ENCODE results near the gene SGSH.
"Not testable (repeated sequence)": the region's sequence is repeated elsewhere in the genome, so short reads cannot be mapped to it uniquely, and the experiment has no call there.

The SGSH gene

GRCh38 chr17:80253631-80254395, 33.7 kb upstream of the SGSH start:
- DNase-seq = no peak

- DNase-seq = peak; percentile 94
These were observed 32.7 kb upstream of the SGSH start for GRCh38 chr17:80252871-80253270.

- DNase-seq = no peak
These were observed 31.8 kb upstream of the SGSH start for GRCh38 chr17:80251966-80252365.

GRCh38 chr17:80248894-80249710, 29.0 kb upstream of the SGSH start:
- no peak for DNase-seq

GRCh38 chr17:80248001-80248893, 28.1 kb upstream of the SGSH start:
- no peak for DNase-seq

GRCh38 chr17:80247561-80247960, 27.4 kb upstream of the SGSH start:
- no peak for DNase-seq

- DNase-seq = no peak
These were observed 26.6 kb upstream of the SGSH start for GRCh38 chr17:80246726-80247125.

GRCh38 chr17:80246266-80246681, 26.1 kb upstream of the SGSH start:
- DNase-seq = no peak

GRCh38 chr17:80245566-80246265, 25.6 kb upstream of the SGSH start:
- no peak for DNase-seq

GRCh38 chr17:80244871-80245509, 24.9 kb upstream of the SGSH start:
- no peak for DNase-seq

GRCh38 chr17:80244448-80244847, 24.3 kb upstream of the SGSH start:
- DNase-seq = not testable (repeated sequence)

GRCh38 chr17:80243526-80244433, 23.6 kb upstream of the SGSH start:
- DNase-seq = no peak

GRCh38 chr17:80242505-80242904, 22.4 kb upstream of the SGSH start:
- no peak for DNase-seq

GRCh38 chr17:80237386-80237785, 17.3 kb upstream of the SGSH start:
- no peak for DNase-seq

GRCh38 chr17:80236911-80237310, 16.8 kb upstream of the SGSH start:
- DNase-seq = no peak

GRCh38 chr17:80233202-80233601, 13.1 kb upstream of the SGSH start:
- DNase-seq = no peak

- DNase-seq = no peak
These were observed 12.3 kb upstream of the SGSH start for GRCh38 chr17:80232438-80232837.

- DNase-seq = no peak
These were observed 8.9 kb upstream of the SGSH start for GRCh38 chr17:80229011-80229410.

GRCh38 chr17:80228477-80228876, 8.3 kb upstream of the SGSH start:
- no peak for DNase-seq

GRCh38 chr17:80227666-80228065, 7.5 kb upstream of the SGSH start:
- no peak for DNase-seq

- no peak for DNase-seq
These were observed 7.0 kb upstream of the SGSH start for GRCh38 chr17:80227156-80227555.
